GM23338 (cell line): ENCODE data around the gene TIAM1.

Source experiments
- CREB1 ChIP-seq: fragments of 250-450 bp; sonication (Bioruptor Pico); IDR thresholded peaks from 2 replicates; pipeline ENCODE4 v1.5.0; 2020; ENCODE audit warnings: low read depth, mild to moderate bottlenecking, moderate library complexity
- ETS1 ChIP-seq: IDR thresholded peaks from 2 replicates; pipeline ENCODE4 v1.6.1; 2016; ENCODE audit warnings: antibody characterized with exemption
- EZH2 ChIP-seq: fragments of 200-600 bp; sonication (generic); IDR thresholded peaks from one replicate; pipeline ENCODE4 v1.8.0; 2017; ENCODE audit warnings: antibody characterized with exemption, mild to moderate bottlenecking, low read depth; ENCODE audit not compliant: unreplicated experiment
- EZH2phosphoT487 ChIP-seq: fragments of 200-600 bp; sonication (generic); IDR thresholded peaks from one replicate; pipeline ENCODE4 v1.8.1; 2018; ENCODE audit warnings: antibody characterized with exemption; ENCODE audit not compliant: unreplicated experiment
- JUNB ChIP-seq: IDR thresholded peaks from one replicate; pipeline ENCODE4 v1.6.1; 2016; ENCODE audit warnings: antibody characterized with exemption; ENCODE audit not compliant: unreplicated experiment
- NANOG ChIP-seq: IDR thresholded peaks from 2 replicates; pipeline ENCODE4 v1.6.1; 2016; ENCODE audit warnings: antibody characterized with exemption, borderline replicate concordance
- POLR2AphosphoS5 ChIP-seq: IDR thresholded peaks from 2 replicates; pipeline ENCODE4 v1.6.1; 2016; ENCODE audit warnings: antibody characterized with exemption, low read depth
- REST ChIP-seq: IDR thresholded peaks from one replicate; pipeline ENCODE4 v1.6.1; 2018; ENCODE audit warnings: antibody characterized with exemption; ENCODE audit not compliant: unreplicated experiment
- STAT1 ChIP-seq: IDR thresholded peaks from one replicate; pipeline ENCODE4 v1.6.1; 2016; ENCODE audit warnings: antibody characterized with exemption; ENCODE audit not compliant: unreplicated experiment
- ZNF114 ChIP-seq: fragments of 250-450 bp; sonication (Bioruptor Pico); IDR thresholded peaks from 2 replicates; pipeline ENCODE4 v1.5.0; 2020; ENCODE audit warnings: mild to moderate bottlenecking, moderate library complexity
- ZNF331 ChIP-seq: fragments of 250-450 bp; sonication (Bioruptor Pico); IDR thresholded peaks from 2 replicates; pipeline ENCODE4 v1.5.0; 2020; ENCODE audit warnings: low read depth, mild to moderate bottlenecking, moderate library complexity
- ZNF462 ChIP-seq: fragments of 250-450 bp; sonication (Bioruptor Pico); IDR thresholded peaks from 2 replicates; pipeline ENCODE4 v1.5.0; 2020; ENCODE audit warnings: mild to moderate bottlenecking, moderate library complexity
- TF ChIP-seq, protein P1 (sequence below), 2 experiments: fragments of 200-600 bp in 1 of 2; sonication (generic) in 1 of 2; conservative IDR thresholded peaks; 2 replicates each; pipeline versions ENCODE4 v1.5.1 to v1.6.1; 2016 to 2017; ENCODE audit warnings: antibody characterized with exemption in 2 of 2, low read depth in 2 of 2, mild to moderate bottlenecking in 2 of 2, moderate library complexity in 1 of 2

- TF ChIP-seq, protein P1, sequence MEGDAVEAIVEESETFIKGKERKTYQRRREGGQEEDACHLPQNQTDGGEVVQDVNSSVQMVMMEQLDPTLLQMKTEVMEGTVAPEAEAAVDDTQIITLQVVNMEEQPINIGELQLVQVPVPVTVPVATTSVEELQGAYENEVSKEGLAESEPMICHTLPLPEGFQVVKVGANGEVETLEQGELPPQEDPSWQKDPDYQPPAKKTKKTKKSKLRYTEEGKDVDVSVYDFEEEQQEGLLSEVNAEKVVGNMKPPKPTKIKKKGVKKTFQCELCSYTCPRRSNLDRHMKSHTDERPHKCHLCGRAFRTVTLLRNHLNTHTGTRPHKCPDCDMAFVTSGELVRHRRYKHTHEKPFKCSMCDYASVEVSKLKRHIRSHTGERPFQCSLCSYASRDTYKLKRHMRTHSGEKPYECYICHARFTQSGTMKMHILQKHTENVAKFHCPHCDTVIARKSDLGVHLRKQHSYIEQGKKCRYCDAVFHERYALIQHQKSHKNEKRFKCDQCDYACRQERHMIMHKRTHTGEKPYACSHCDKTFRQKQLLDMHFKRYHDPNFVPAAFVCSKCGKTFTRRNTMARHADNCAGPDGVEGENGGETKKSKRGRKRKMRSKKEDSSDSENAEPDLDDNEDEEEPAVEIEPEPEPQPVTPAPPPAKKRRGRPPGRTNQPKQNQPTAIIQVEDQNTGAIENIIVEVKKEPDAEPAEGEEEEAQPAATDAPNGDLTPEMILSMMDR (conservative IDR thresholded peaks at IDR 0.05; ENCODE audit: low read depth in 2 of 2), result no peak
- TF ChIP-seq EZH2, result no peak
- TF ChIP-seq POLR2AphosphoS5, result no peak
- no peak for TF ChIP-seq STAT1
- TF ChIP-seq CREB1, result no peak
- no peak for TF ChIP-seq ZNF331 (CRISPR knock-in tag)
- no peak for TF ChIP-seq NANOG
- TF ChIP-seq EZH2phosphoT487, result no peak
- TF ChIP-seq REST, result no peak
- TF ChIP-seq ETS1, result no peak
- TF ChIP-seq ZNF114 (CRISPR knock-in tag), result no peak
- no peak for TF ChIP-seq JUNB
- TF ChIP-seq ZNF462, result no peak
These were observed 90.4 kb downstream of the TIAM1 start for GRCh38 chr21:31253684-31254083.
